ENCODE results near the gene EIF1AD. TPM values are rescaled to one million over a fixed set of nuclear protein-coding genes. Genes with fewer than 3 reads are reported as not detected.

Gene EIF1AD
- total and polyA plus RNA-seq, 9 of the 15 experiments (the other 6 are each of a cell fraction or from before 2014, with no cell fraction given), result 50.1 to 98.8 (median 58.7) TPM

- no peak for TF ChIP-seq ZBTB5 (IDR thresholded peaks at IDR 0.05)
- TF ChIP-seq ILK (tag; IDR thresholded peaks at IDR 0.05; ENCODE audit: borderline replicate concordance, low read depth), result no peak
- TF ChIP-seq MITF (IDR thresholded peaks at IDR 0.05), result no peak; the same call in 1 of the 2 replicates
- peak; percentile 52 to 87; a peak in 1 of 4 replicates for TF ChIP-seq SIN3A (IDR thresholded peaks at IDR 0.05; ENCODE audit: borderline replicate concordance in 2 of 2, control insufficient read depth in 1 of 2, low read depth in 2 of 2, low read length in 2 of 2)
- TF ChIP-seq POLR3A (IDR thresholded peaks at IDR 0.05; ENCODE audit: borderline replicate concordance, extremely low read depth, insufficient read depth, insufficient read length), result no peak
- peak in 1 of 2 experiments; percentile 52; a peak in 1 of 4 replicates for TF ChIP-seq UBTF (IDR thresholded peaks at IDR 0.05; ENCODE audit: borderline replicate concordance in 1 of 2, low read depth in 2 of 2, low read length in 2 of 2)
- TF ChIP-seq RBFOX2 (IDR thresholded peaks at IDR 0.05; ENCODE audit: low read depth, low read length), result peak; percentile 99
- no peak for TF ChIP-seq NR3C1 (CRISPR knock-in tag; IDR thresholded peaks at IDR 0.05)
- no peak for TF ChIP-seq ZNF740 (CRISPR knock-in tag; IDR thresholded peaks at IDR 0.05)
- no peak for TF ChIP-seq ZNF740 (tag; IDR thresholded peaks at IDR 0.05)
- TF ChIP-seq POU5F1 (IDR thresholded peaks at IDR 0.05; ENCODE audit: borderline replicate concordance, low read depth, low read length, partially characterized antibody), result peak; percentile 9
- peak; percentile 59; the same call in 1 of the 2 replicates for TF ChIP-seq ZNF75A (CRISPR knock-in tag; IDR thresholded peaks at IDR 0.05)
Measured at GRCh38 chr11:65961267-65962140, 40.5 kb downstream of the EIF1AD start, which contains the start of gene SART1 (continued).

Measured in K562 (cell line).